GM21825 (cell line): Measurements from ENCODE around the gene DST.

ENCODE experiments used
- ATAC-seq: cut with Tn5 transposase; IDR thresholded peaks from one replicate; pipeline ENCODE4 v1.9.1; 2021; ENCODE audit warnings: mild to moderate bottlenecking, moderate library complexity; ENCODE audit not compliant: unreplicated experiment

DST gene

DNA sequence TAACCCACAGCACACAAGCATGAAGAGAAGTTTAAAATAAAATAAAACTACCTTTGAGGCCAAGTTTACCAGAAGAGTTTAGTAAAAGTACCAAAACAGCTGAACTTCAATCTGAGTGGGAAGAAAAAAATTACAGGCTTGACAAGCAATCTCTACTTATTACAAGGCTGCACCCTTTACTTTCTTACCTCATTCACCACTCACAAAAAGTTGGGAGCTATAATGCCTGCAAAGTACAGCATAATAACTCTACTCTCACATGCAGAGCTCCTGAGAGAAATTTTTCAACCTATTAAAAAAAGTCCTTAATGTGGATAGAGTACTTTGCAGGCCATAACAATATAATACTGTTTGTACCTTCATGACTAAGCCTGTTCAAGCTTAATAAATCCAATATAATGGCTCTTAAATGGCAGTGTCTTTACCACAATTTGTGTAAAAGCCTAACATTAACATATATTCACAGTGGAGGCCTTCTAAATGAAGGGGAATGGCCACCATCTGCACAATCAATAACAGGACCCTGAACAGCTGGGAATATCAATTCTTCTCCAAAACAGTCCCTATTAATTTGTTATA is 103.1 kb downstream of the DST start:
- no peak for ATAC-seq

DNA sequence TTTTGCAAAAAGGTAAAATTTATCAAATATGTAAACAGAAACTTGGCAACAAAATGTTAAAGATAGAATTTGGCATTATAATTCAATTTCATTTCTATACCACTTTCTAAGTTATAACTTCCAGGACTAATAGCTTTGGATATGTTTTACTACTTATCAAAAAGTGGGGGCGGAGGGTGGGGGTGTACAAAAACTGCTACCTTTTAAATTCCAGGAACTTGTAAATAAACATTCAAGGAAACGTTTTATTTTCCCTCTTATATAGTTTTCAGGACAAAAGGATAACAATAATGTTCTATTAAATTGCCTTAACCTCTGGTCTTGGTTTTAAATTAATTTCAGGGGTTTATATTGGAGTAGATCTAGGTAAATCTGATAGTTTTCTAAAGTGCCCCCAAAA is 103.8 kb downstream of the DST start:
- no peak for ATAC-seq

DNA sequence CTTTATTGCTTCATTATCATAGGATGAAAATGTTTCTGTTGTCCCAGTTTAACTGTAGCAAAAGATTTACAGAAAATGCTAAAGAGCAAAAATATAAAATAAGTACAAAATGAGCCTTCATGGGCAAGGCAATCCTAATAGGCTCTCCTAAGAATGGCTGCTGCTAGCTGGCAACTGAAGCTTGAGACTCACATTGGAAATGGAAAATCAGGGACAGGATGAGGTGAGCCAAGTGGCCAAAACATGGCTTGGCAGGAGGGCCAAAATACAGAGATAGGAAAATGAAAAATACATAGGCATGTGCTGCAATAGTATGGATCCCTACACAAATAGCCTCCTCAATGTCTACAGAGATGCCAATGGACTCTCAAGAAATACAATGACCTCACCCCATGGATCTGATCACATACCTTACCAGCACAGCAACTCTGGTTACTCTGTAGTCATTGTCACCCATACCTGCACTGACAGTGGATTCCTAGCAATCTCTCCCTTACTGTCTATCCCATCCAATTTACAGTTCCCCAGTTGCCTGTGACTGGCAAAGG is 105.4 kb downstream of the DST start:
- ATAC-seq, result no peak

DNA sequence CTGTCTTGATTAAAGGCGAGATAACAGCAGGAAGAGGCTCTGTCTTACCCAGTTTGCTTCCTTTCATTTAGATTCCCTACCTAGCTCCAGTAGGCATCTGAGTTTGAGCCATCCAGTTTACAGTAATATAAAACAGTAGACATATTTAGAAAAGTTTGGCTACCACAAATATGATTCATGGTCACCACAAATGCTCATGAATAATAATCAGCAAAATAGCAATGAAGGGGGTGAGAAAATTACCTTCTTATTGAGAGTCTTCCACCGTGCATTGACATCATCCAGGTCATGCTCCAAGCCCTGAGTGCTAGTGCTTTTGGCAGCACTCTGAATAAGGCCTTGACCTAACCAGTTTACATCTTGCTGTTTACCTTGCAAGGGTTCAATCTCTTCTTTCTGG is 106.2 kb downstream of the DST start:
- no peak for ATAC-seq

DNA sequence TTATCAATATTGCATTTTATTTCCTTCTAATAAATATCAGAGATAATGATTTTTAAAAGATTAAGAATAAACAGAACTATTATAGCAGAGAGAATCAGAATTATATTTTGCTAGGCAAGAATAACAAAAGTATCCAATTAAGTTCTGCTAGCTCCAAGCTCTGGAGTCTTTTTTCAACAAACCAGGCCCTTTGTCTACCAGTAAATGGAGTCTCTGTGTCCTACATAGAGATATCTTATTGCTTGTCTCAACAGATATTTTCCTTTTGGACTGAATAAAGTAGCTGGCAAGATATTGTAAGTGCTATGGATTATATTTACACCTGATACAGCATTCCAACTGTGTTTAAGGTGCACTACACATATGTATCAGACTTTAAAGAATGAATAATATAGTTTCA is 107.1 kb downstream of the DST start:
- no peak for ATAC-seq

DNA sequence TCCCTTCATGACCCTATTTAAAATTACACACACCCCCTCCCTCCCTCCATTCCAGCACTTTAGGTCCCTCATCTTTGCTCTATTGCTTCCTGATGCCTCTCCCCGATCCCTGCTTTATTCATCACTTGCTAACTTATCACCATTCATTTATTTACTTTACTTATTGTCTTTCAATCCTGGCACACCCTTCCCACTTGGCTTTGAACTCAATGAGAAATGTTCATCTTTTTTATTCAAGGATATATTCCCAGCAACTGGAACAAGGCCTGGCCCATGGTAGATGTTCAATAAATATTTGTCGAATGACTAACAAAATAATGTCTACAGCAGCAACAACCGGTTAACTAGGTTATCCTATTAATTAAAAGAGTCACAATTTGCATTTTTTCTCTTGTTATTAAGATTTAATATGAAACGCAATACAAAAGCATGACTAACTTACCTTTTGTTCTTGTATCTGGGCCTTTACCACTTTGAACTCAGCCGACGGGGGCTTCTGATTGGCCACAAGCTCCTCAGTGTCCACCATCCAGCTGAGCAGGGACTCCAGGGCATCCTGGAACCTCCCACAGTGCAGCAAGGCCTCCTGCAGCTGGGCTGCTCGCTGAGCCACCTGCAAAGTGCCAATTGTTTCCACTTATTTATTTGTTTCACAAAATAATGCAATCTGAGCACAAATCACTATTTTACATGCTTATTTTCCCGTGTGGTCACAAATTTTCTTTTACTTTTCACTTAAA is 107.8 kb downstream of the DST start:
- ATAC-seq, result no peak

DNA sequence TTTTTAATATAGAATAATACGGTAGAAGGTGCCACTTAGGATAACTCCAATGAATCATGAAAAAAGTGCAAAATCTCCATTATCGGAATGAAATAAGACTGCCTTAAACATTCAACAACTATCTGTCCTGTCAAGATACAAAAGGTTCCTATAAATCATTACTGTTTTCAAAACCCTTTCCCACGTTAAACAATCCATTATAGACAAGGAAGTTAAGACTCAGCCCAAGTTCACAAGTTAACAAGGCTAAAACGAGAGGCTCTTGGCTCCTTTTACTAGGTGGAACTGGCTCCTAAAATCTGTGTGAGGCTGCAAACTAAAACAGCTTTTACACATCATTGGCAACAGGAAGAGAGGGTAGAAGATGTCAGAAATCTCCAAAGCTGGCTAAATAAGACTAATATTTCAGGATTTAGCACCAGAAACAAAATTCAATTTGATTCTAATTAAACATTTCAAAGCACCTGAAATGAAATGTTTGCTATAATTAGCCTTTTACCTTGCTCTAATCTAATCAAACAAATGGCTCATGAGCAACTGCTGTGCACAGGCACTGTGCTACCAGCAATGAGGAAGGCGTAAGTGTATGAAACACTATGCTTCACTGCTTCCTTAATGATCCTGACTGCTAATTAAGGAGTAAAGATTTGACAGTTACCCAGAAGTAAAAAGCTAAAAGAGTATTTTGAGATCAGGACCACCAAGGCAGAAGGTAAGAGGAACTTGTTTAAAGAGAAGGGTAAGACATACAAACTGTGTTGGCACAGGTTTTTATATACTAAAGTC is 109.7 kb downstream of the DST start:
- no peak for ATAC-seq

DNA sequence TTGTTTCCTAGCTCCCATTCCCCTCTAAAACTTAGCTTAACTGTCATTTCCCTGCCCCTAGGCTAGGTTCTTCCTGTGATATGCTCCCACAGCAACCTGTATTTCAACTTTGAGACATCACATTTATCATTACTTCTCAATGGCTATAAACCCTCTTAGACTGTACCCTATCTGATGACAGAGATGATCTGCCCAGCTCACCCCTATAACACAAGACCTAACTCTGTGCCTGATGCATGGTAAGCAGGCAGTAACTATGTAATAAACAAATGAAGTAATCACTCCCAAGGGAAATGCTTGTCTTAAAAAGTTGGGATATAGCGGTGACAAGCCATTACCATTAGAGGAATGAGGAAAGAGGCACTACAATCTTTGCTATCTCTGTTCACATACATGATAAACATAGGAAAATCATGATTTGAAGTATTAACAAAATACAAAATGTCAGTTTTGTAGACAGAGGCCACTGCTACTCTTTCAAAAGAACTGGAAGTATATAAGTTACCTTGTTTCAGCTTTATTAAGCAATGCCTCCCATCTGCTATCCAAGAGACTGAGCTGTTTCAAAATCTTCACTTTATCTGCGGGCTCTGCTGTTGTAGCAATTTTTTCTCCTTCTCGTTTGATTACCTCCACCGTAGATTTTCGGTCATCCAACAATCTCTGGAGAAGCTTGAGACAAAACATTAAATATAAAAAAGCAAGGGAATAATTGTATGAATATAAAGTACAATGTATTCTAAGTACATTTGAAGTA is 110.7 kb downstream of the DST start:
- no peak for ATAC-seq

DNA sequence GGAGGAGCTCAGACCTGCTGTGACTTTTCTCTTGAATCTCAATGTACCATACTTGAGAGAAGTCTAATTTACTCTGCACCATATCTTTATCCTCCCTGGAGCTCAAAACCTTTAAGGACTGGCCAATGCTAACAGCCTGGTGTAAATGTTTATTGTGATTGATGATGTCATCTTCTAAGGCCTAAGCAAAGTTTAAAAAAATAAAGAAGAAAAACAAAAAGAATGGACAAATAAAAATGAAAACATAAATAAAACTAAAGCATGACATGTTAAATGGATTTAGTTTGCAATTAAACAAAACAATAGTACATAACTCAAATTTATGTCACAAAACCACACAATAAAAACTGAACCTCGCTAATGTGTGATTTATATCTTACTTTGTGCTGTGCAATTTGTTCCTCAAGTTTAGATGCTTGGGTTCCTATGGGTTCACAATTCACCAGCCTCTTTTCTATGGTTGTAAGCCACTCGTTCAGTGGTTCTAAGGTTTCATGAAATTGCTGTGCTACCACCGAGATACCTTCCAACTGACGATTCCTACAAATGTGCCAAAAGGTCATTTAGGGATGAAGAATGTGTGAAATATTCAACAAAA is 113.0 kb downstream of the DST start:
- ATAC-seq, result no peak

DNA sequence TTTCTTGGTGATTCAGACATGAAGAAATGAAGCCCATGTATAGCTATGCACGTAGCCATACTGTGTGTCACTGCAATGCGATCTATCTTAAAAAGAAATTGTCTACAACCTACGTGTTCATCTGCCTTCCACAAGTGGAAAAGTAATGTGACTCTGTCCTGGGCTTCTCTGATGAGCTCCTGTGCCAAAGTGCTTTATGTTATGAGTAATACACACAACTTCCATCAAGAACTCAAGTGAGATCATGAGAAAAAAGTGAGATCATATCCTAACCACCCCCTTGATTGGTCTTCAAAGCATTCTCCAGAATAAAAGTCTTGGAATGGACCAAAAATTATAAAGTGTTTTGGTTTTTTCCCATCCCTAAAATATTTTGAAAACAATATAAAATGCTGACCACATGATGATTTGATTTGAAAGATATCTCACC is 114.3 kb downstream of the DST start:
- no peak for ATAC-seq

DNA sequence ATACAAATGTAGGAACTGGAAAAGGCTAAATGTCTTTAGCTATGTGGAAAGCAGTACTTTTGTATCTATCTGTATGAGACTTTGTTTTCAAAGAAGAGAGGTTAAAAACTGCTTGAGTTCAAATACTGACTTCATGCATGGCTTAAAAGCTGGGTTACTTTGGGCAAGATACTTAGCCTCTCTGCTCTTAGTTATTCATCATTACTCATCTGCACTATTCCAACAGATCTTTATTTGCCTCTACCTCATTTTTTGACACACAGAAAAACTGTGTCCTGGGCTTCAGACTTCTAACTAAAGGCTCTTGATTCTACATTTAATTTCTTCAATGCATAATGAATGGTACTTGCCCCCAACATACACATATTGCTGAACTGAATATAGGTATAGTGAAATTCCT is 114.8 kb downstream of the DST start:
- ATAC-seq, result no peak

DNA sequence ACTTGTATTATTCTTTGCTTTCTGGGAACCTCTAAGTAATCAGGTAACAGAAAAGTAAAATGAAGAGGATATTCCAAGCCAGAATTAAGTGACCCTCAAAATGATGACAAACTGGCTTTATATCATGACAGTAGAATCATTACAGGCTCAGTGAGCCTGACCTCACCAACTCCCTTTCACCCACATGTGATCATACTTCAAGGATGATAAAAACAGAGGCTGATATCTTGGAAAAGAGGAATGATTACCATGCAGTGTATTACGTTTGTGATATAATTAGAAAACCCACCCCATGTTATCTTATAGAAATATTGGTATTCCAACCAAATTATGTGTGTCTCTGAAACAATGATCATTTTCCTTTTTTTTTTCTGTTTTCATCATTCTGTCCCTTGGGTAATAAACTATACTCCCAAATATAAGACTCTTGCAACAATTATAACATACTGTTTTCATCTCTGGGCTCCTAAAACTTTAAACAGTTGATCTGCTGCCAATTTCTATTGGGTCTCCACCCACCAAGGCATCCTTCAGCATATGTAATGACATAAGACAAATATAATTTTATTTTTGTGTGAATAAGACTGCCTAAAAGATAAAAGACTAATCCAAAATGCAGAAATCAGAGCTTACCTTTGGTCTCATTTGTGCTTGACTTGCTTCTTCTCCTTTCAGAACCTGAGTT is 115.7 kb downstream of the DST start:
- ATAC-seq, result no peak

DNA sequence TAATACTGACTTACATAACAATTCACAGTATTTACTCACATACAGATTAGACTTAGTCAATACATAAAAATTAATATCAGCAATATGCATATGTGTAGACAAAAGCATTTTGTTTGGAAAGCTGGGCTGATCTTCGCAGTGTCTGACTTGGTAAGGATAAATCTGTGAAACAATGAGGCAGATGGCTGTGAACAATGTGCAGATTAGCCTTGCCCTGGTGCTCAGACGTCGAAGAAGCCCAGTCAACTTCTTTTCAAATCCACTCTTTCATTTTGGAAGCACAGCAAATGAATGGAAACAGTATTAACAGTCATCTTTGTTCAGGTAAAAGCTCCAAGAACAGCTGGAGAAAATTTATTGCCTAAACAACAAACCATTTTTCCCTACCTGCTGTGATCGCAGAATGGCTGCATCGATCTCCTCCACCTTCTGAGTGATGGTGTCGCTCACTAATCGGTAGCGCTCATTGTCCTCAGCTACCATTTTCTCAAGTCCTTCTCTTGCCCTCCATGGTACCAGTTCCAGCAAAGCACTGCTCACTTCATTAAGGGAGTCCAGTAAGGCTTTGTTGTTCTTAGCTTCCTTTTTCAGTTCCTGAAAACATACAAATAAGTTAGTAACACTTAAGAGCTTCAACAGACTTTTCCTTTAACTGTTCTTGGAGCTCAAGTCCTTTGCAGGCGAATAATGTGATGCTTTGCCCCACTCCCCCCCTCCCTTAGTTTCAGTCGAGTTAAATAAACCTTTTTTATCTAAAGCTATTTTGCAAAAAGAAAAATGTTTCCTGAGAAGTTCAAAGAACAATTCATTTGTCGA is 116.5 kb downstream of the DST start:
- no peak for ATAC-seq

DNA sequence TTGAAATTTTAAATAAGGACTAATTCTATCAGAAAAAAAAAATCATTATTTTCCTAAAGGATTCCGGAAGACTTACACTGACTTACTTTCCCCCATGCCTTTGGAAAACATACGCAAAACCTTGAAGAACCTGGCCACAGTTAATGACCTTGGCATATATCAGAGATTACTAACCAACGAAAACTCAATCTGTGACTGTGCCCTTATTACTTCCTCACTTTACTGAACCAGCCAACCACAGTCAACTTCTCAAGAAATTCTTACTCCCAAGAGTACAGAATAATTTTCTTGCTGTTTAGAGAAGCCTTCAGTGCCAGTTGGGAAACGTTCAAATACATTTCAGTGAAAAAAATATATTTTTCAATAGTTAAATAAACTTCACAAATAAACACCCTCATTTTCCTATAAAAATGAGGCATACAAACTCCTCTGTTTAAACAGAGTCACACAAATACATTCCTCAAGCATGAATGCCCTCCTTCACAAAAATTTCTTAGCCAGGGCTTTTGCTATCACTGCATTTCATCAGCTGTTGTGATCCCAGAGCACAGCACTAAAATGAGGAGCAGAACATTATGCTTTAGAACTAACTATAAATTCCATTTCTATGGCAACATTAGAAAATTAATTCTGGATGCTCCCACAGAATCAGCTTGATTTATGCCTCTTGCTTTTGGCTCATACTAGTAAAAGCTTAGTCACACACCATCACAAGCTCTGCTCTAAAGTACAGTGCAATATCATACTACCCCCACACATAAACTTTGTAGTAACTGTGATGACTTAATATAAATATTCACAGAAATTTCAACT is 117.6 kb downstream of the DST start:
- ATAC-seq, result no peak

DNA sequence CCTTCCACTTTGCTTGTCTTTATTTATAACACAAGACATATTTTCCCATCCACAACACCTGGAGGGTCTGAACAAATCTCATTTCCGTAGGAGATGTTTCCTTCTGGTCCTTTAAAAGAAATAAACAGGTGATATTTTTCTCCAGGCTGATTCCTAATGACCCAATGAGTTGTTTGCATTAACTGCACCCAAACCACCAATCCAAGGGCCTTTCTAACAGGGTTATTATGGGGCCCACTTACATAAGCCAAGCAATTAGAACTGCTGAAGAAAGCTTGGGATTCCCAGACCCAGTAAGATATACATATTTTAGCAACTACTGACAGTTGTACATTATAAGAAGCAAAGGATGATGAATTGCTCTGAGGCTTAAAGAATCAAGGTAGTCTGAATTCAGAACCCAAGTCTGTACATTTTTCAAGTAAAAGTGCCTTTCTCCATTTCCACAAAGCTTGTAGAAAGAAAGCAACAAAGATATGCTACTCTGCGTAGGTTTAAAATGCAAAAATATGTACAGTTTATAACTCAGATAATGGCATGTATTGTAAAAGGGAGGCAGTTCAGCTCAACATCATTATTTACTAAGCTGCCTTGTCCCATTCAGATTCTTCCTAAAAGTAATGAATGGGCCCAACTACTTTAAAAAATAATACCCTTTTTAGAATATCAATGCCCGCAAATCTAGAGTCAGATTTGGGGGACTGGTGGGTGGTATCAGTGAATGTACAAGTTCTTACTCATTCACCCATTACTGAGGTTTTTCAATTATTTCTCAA is 120.0 kb downstream of the DST start:
- ATAC-seq, result no peak

DNA sequence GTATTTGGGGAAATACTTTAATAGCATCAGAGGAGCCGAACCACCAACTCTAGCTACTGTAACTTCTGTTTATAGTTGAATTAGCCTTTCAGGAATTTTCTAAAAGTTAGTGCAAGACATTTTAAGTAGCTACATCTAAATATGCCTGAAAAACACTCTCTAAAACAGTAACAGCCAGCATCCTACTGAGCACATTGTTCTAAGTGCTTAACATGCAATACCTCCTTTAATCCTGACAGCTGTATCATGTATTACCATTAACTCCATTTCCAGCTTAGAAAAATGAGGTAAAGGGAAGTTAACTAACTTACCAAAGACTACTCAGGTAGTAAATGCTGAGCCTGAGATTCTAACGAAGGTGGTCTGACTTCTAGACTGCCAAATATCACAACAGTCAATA is 120.7 kb downstream of the DST start:
- ATAC-seq, result no peak

DNA sequence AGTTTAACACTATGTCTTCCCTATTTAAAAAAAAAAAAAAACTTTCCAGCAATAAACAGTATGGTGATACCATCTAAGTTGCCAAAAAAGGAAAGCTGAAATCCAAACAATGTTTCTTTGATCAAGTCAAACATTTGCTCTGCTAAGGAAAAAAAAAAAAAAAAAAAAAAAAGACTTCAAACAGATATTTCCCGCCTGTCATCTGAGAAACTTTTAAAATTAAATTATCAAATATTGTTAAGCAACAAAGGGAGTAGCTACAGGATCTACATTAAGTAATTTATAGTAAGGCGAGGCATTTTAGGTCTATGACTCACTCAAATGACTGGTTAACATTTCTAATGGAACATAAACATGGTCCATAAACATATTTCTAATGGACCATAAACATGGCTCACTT is 121.2 kb downstream of the DST start:
- no peak for ATAC-seq

DNA sequence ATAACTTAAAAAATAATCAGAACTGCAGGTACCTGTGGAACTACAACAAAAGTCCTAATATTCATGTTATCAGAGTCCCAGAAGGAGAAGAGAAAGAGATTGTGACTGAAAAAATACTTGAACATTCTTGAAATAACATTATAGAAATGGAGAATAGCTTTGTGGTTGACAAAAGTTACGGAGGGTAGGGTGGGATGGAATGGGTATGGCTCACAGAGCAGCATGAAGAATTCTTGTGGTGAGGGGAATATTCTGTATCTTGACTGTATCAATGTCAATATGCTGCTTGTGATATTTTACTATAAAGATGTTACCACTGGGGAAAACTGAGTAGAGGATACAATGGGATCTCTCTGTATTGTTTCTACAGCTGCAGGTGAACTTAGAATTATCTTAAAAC is 122.5 kb downstream of the DST start:
- ATAC-seq, result no peak
